ENCODE data around the gene RABGAP1L.
A peak's percentile ranks its signal among the peaks of the same experiment; 100 is the strongest.
"Not testable (repeated sequence)": the region's sequence is repeated elsewhere in the genome, so short reads cannot be mapped to it uniquely, and the experiment has no call there.

Gene RABGAP1L

GRCh38 chr1:174165471-174166137 lies 6.3 kb downstream of the RABGAP1L start:
- peak; percentile 53 to 54 for DNase-seq
- TF ChIP-seq GATA1 (IDR thresholded peaks at IDR 0.05; ENCODE audit: low read depth, low read length) = no peak
- TF ChIP-seq POLR2A (IDR thresholded peaks at IDR 0.05; ENCODE audit: low read length) = no peak

- peak; percentile 40 for TF ChIP-seq POLR2A (IDR thresholded peaks at IDR 0.05; ENCODE audit: low read length)
- no peak for TF ChIP-seq GATA1 (IDR thresholded peaks at IDR 0.05; ENCODE audit: low read depth, low read length)
- DNase-seq = peak; percentile 89 to 97
These were observed 7.4 kb downstream of the RABGAP1L start for GRCh38 chr1:174166530-174167264.

DNA sequence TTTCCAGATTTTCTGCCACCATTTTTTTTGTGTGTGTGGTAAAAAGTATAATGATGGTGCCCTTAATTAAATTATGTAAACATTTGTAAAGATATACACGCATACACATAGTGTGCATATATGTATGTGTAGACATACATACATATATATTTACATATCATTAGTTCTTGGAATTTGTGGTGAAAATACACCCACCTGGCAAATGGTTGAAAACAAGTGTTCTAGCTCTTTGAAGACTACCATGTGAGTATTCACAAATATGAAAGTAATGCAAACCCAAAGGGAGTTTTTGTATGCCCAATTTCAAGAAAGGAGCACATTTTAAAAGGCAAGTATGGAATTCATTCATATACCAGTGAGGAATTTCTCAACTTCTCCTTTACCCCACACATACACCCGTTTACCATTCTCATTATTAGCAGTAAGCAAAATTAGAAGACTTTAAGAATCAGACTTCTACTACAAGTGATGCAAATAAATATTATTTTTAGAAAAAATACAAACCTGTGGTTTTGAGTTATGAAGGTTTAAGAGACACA lies 8.0 kb downstream of the RABGAP1L start:
- no peak for TF ChIP-seq POLR2A (IDR thresholded peaks at IDR 0.05; ENCODE audit: low read length)
- no peak for TF ChIP-seq GATA1 (IDR thresholded peaks at IDR 0.05; ENCODE audit: low read depth, low read length)

GRCh38 chr1:174169342-174169741 lies 10.0 kb downstream of the RABGAP1L start:
- no peak for TF ChIP-seq GATA1 (IDR thresholded peaks at IDR 0.05; ENCODE audit: low read depth, low read length)
- no peak for TF ChIP-seq POLR2A (IDR thresholded peaks at IDR 0.05; ENCODE audit: low read length)
- DNase-seq = peak; percentile 39 to 47

More for the DNA sequence above, 8.0 kb downstream of the RABGAP1L start:
- no peak for DNase-seq

DNA sequence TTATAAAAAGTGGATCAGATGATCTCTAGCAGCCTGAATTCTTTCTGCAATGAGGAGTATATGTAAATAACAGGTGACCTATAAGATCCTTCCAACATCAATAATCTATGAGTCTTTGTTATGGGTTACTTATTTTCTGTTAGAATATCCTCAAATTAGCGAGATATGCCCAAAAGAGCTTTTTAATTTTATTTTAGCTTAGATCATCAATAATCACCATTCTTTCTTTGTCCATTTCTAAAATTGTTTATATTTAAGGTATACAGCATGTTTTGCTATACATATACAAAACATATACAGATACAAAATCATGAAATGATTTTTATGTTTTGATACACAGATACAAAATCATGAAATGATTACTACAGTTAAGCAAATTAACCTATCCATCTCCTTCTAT lies 11.8 kb downstream of the RABGAP1L start:
- DNase-seq = no peak

DNA sequence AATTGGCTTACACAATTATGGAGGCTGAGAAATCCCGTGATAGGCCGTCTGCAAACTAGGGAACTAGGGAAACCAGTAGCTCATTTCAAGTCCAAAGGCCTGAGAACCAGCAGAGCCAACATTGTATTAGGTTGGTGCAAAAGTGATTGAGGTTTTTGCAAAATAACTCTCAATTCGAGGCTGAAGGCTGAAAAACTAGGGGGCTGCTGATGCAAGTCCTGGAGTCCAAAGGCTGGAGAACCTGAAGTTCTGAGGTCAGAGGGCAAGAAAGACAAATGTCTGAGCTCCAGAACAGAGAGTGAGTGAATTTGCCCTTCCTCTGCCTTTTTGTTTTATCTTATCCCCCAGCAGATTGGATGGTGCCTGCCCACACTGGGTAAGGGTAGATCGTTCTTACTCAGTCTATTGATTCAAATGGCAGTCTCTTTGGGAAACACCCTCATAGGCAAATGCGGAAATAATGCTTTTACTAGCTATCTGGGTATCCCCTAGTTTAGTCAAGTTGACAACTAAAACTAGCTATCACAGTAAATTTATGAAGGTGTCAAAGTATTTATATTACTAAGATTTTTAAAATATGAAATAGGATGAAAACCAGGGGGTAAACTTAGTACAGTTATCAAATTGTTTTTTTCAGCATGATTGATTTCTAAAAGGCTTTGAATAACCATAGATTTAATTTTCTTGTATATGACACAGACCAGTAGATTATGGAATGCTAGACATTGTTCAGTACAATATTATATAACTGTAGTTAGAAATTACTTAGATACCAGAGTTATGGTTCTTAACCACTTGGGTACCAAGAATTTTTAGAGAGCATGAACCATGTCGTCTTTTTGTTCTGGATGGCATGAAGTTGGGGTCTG lies 15.4 kb downstream of the RABGAP1L start:
- no peak for TF ChIP-seq POLR2A (IDR thresholded peaks at IDR 0.05; ENCODE audit: low read length)
- TF ChIP-seq GATA1 (IDR thresholded peaks at IDR 0.05; ENCODE audit: low read depth, low read length) = no peak
- DNase-seq = peak; percentile 20 to 37

More for the DNA sequence above, 11.8 kb downstream of the RABGAP1L start:
- TF ChIP-seq GATA1 (IDR thresholded peaks at IDR 0.05; ENCODE audit: low read depth, low read length) = no peak
- no peak for TF ChIP-seq POLR2A (IDR thresholded peaks at IDR 0.05; ENCODE audit: low read length)

GRCh38 chr1:174178459-174178858 lies 19.1 kb downstream of the RABGAP1L start:
- not testable (repeated sequence) for DNase-seq

DNA sequence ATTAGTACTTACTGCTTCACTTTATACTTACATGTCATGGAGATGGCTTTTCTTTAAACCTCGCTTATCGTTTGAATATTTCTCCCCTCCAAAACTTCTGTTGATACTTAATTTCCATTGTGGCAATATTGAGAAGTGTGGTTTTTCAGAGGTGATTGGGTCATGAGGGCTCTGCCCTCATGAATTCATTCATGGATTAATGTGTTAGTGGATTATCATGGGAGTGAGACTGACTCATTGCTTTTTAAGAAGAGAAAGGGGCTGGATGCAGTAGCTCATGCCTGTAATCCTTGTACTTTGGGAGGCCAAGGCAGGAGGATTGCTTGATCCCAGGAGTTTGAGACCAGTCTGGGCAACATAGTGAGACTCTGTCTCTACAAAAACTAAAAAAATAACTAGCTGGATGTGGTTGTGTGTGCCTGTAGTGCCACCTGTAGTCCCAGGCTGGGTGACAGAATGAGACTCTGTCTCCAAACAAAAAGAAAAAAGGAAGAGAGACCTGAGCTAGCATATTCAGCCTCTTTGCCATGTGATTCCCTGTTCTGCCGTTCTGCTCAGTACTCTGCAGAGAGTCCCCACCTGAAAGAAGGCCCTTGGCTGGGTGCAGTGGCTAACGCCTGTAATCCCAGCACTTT lies 30.2 kb downstream of the RABGAP1L start:
- TF ChIP-seq GATA1 (IDR thresholded peaks at IDR 0.05; ENCODE audit: low read depth, low read length) (no peak), POLR2A (IDR thresholded peaks at IDR 0.05; ENCODE audit: low read length) (no peak)
- peak in 1 of 2 experiments; percentile 4 for DNase-seq

GRCh38 chr1:174190691-174191199 lies 31.4 kb downstream of the RABGAP1L start:
- peak in 1 of 2 experiments; percentile 31 for DNase-seq
- no peak for TF ChIP-seq GATA1 (IDR thresholded peaks at IDR 0.05; ENCODE audit: low read depth, low read length)
- TF ChIP-seq POLR2A (IDR thresholded peaks at IDR 0.05; ENCODE audit: low read length) = no peak

DNA sequence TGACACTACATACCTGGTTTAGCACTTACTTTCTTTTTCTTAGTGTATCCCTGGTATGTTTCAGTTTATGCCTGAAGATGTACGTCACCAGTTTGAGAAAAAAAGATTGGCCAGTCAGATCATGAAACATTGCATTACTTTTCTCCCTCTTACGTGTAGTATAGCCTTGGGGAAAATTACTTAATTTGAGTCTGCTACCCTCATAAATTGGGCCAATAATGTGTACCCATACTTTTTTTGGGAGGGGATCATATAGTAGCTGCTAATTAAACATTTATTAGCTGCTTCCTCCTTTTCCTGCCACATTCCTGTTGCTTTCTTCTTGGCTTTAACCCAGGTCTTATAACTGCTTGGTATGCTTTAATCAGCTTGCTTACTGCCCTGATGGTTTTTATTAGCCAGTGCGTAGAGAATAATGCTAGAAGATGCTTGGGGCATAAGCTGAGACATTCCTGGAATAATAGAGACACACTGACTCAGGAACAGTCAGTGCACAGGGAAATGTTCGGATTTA lies 32.1 kb downstream of the RABGAP1L start:
- TF ChIP-seq POLR2A (IDR thresholded peaks at IDR 0.05; ENCODE audit: low read length) (no peak), GATA1 (IDR thresholded peaks at IDR 0.05; ENCODE audit: low read depth, low read length) (no peak)
- no peak for DNase-seq

GRCh38 chr1:174194461-174194860 lies 35.1 kb downstream of the RABGAP1L start:
- DNase-seq = no peak
- TF ChIP-seq GATA1 (IDR thresholded peaks at IDR 0.05; ENCODE audit: low read depth, low read length) (no peak), POLR2A (IDR thresholded peaks at IDR 0.05; ENCODE audit: low read length) (no peak)

- no peak for TF ChIP-seq POLR2A (IDR thresholded peaks at IDR 0.05; ENCODE audit: low read length)
- no peak for TF ChIP-seq GATA1 (IDR thresholded peaks at IDR 0.05; ENCODE audit: low read depth, low read length)
- no peak for DNase-seq
These were observed 37.8 kb downstream of the RABGAP1L start for GRCh38 chr1:174197088-174197487.

DNA sequence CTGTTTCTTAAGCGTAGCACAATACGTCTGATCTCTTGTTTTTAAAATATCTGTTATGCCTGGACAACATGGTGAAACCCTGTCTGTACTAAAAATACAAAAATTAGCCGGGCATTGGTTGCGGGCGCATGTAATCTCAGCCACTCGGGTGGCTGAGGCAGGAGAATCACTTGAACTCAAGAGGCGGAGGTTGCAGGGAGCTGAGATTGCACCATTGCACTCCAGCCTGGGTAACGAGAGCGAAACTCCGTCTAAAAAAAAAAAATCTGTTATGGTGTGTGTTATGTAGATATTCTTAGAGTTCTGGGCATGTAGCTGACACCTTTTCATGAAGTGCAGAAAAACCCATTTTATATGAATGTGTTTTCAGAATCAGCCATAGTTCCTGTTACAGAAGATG lies 38.2 kb downstream of the RABGAP1L start:
- no peak for TF ChIP-seq POLR2A (IDR thresholded peaks at IDR 0.05; ENCODE audit: low read length)
- TF ChIP-seq GATA1 (IDR thresholded peaks at IDR 0.05; ENCODE audit: low read depth, low read length) = no peak
- DNase-seq = no peak

Data from erythroblast (primary cell).